ENCODE data around the gene TNFRSF19.

The TNFRSF19 gene

GRCh38 chr13:23629566-23630272, 59.5 kb downstream of the TNFRSF19 start:
- no peak for DNase-seq

- no peak for DNase-seq
Measured at GRCh38 chr13:23630349-23631093, 60.3 kb downstream of the TNFRSF19 start.

- no peak for DNase-seq
Measured at GRCh38 chr13:23631311-23632047, 61.3 kb downstream of the TNFRSF19 start.

- DNase-seq: no peak
Measured at GRCh38 chr13:23632048-23632582, 61.9 kb downstream of the TNFRSF19 start.

DNA sequence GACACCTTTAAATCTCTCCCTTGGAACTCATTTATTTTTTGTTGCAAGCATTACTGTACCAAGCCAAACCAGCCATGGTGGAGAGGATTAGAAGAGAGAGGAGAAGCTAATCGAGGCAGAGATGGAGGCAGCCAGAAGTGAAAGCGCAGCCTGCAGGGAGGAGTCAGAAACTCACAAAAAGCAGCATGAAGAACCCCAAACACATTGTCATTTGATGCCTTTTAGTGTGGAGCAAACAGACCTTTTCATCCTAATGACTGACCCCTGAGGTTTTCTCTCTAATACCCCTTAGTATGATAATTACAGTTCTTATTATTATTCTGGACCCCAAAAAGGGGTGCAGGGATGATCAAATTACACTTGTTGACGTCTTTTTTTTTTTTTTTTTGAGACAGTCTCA, 62.5 kb downstream of the TNFRSF19 start:
- no peak for DNase-seq

GRCh38 chr13:23634897-23635296, 64.7 kb downstream of the TNFRSF19 start:
- no peak for DNase-seq

GRCh38 chr13:23636360-23636759, 66.1 kb downstream of the TNFRSF19 start:
- no peak for DNase-seq

DNA sequence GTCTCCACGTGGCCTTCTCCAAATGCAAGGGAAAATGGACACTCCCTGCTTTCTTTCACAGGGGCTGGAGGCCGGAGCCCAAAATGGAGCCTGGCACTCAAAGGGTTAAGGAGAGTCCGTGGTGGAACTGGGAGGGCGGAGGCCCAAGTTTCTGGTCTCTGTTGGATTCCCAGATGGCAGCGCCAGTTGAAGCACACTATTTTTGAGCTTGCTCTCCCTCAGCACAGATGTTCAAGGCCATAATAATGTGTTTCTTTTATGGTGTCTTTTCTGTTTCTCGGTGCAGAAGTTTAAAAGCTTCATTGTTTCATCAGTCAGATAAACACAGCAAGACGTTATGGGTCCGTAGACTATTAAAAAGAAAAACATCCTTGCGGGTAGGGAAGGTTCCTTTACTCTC, 67.6 kb downstream of the TNFRSF19 start:
- no peak for DNase-seq

DNA sequence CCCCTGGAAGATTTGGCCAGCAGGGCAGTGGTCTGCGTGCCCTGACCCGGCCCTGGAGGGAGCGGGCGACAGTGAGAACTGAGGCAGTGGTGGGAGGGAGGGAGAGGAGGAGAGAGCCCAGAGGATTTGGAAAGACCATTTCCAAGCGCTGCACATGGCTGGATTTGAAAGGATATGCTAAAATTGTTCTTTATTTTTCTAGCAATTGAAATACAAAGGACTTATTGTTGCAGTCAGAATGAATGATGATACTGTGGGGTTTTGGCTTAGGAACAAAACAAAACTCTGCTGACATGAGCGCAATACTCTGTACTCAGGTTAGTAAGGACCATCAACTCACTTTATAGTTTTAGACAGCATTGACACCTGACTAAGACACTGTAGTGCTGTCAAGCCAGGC, 69.5 kb downstream of the TNFRSF19 start:
- DNase-seq: no peak

DNA sequence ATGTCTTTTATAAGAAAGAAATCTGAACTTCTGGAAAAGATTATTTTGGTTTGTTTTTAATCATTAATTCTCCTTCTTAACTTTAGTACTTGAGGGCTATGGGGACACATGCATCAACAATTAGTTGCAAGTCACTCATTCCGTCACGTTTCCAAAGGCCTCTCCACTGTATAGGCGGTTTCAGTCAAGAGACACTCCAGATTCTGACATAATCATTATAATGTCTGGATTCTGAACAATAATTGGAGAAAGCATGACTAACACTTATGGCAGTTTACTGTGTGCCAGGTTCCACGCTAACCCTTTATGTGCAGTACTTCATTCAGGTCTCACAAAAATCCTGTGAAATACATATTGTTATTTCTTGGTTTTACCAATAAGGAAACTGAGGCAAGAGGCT, 71.9 kb downstream of the TNFRSF19 start:
- no peak for DNase-seq

- no peak for DNase-seq
Measured at GRCh38 chr13:23643338-23644125, 73.3 kb downstream of the TNFRSF19 start.

DNA sequence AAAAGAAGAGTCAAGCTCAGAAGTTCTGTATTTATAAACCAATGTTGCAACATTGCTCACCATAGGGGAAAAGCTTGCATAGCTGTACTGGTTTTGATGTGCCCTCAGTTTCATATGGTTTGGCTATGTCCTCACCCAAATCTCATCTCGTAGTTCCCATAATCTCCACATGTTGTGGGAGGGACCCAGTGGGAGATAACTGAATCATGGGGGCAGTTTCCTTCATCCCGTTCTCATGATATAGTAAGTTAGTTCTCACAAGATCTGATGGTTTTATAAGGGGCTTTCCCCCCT, 73.9 kb downstream of the TNFRSF19 start:
- DNase-seq: no peak

- no peak for DNase-seq
Measured at GRCh38 chr13:23644527-23645138, 74.4 kb downstream of the TNFRSF19 start.

DNA sequence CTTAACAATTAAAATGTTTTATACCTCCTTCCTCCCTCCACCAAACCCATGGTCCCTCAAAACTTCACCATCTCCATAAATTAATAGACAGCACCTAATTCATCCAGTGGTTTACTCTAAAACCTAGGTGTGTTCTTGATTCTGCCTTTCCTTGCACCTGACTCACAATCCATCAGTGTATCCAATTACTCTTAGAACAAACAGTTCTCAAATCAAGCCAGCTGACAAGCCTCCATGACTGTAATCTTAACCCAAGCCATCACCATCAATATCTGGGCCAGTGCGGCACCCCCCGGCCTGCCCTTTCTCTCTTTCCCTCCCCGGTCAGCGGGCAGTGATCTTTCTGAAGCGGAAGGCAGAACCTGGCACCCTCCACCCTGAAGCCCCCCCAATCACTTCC, 75.6 kb downstream of the TNFRSF19 start:
- no peak for DNase-seq

GRCh38 chr13:23651439-23651838, 81.2 kb downstream of the TNFRSF19 start:
- DNase-seq: no peak

DNA sequence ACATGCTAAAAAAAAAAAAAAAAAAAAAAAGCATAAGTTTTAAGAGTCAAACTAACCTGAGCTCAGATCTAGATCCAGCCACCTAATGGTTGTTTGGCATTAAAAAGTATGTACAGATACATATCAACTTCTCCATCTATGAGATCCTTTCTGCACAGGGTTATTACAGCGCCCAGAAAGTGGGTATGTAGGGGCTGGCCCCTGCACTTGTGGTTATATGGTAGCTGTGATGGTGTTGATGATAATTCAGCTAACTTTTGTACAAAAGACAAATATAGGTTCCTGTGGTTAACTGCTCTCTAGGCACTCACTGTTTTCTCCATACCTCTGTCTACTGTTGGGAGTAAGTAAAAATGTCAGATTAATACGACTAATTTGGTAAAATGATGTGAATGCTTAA, 81.7 kb downstream of the TNFRSF19 start:
- DNase-seq: no peak

DNA sequence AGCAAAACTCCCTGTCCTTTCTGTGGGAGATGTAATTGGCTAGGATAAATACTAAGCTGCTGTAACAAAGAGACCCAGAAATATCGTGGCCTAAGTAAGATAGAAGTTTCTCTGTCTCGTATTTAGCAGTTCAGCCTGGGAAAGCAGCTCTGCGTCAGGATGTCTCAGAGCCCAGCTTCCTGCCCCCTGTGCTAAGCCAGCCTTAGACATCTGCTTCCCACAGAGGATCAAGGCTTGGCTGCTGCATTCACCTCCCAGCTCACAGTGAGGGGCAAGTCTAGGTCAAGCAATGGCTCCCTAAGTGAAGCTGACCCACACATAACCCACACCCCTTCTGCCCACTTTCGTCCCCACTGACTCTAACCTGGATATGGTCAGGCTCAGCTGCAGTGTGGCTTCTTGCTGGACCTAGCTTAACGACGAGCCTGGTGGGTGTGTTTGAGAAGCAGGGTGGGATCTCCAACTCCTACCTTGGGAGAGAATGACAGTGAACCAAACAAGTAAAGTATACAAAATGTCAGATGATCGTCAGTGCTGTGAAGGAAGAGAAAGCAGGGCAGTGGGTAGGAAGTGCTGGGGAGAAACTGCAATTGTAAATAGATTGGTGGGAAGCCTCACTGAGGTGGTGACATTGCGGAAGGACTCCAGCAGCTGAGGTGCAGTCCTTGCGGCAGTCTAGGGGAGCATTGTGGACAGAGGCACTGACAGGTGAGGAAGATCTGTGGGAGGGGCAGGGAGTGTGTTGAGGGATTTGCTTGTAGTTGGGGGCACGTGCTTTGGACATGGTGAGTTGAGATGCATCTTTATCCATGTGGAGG, 82.9 kb downstream of the TNFRSF19 start:
- no peak for DNase-seq

DNA sequence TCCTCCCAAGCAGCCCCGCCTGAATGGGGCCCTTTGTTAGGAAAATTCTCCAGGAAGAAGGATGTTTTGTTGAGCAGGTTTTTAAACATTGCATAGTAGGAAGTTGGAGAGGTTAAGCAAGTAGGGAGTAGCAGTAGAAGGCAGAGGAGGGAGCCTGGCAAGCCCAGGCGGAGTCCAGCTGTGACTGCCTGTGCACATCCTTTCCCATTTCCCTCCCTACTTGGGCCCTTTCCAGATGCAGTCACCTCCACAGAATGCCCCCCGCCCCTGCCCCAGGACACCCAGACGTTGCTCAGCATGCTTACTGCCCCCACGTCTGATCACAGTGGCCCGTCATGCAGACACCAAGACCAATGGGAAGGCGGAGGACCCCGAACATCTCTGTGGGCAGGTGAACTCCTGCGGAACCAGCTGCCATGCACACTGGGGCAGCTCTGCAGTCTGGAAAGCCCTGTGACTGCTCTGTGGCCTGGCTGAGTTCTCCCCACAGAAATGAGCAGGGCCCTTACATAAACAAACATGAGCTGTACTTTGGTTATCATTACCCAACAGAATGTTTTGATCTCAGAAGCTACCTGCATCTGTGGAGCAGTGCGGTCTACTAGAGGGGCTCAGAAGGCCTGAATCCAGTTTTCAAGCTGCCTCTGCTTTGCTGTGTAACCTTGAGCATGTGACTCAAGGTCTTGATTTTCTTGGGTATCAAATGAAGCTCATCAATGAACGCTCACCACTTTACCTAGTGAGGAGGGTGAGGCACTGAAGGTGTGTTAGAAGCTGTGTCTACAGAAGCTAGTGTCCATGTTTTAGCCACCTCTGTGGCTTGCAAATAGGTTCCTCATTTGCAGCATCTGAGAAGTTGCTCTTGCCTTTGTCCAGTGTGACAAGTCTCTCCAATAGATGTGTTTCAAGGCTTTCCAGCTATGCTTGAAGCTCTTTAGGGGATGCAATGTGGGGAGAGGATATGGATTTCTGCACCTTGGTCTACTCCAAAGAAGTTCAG, 84.2 kb downstream of the TNFRSF19 start:
- no peak for DNase-seq

DNA sequence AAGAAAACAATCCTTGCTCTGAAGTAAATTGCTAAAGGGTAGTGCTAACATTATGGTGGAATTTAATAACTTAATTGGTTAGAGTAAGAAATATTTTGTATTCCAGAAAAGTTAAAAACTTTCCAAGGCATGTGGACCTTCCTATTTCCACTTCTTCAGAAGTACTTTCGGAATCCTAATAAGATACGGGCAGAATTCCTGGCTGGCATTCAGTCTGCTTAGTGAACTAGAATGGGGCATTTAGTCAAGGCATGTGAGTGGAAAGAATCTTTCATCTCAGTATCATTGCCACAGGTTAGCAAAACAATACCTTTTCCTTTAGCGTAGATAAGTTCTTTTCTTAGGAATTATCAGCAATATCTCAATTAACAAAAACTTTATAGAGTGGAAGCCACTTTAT, 85.1 kb downstream of the TNFRSF19 start:
- no peak for DNase-seq

DNA sequence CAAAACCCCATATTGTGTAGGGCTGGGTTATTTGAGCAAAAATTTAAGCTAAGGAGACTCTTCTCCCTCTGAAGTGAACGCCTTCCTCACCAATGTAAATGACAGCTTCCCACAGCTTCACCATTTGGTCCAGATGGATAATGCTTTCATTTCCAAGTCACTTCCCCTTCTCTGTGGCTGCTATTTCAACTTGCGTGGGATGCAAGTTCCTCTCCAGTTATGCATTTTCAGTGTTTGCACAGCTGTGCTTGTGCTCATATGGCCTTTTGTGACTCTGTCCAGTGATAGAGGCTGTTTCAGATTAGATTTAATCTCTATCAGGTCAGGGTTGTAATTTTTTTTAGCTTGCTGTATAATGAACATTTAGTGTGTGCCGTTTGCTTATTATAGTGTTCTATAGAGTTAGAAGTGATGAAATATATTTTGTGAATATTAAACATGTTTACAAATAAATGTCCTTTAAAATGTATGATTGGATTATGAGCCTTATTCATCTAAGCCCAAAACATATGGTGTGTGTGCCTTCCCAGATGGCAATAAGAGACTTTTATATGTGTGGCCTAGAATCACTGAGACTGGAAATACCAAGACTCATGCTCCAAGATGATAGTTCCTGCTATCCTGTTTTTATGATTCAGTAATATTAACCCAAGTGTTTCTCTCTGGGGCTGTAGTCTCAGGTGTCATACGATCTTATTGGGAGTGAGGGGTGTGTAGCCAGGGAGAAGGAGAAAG, 86.6 kb downstream of the TNFRSF19 start:
- no peak for DNase-seq
